GM21423 (cell line): ENCODE measurements around the gene MESP2.

Experiments
- ATAC-seq: cut with Tn5 transposase; IDR thresholded peaks from one replicate; pipeline ENCODE4 v1.9.1; 2021; ENCODE audit warnings: mild to moderate bottlenecking, moderate library complexity; ENCODE audit not compliant: unreplicated experiment

The MESP2 gene

DNA sequence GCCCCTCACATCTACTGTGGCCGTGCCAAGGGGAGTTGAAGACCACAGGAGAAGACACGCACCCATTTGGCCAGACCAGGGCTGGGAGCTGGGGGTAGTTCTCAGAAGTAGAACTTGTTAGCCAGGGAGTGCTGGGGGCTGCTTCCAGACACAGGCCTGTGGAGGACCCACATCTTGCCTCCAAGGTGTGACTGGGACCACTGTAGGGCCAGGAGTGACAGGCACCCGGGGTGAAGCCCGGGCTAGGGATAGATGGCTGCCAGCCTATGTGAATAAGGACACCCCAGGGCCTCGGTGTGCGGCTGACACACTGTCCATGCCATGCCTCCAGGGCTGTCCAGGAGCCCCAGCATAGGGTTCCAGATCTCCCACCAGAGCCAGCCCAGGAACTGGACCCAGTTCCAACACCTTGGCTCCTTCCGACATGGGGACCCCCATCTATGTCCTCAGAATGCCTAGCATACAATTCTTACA, 36.8 kb downstream of the MESP2 start:
- ATAC-seq: no peak

DNA sequence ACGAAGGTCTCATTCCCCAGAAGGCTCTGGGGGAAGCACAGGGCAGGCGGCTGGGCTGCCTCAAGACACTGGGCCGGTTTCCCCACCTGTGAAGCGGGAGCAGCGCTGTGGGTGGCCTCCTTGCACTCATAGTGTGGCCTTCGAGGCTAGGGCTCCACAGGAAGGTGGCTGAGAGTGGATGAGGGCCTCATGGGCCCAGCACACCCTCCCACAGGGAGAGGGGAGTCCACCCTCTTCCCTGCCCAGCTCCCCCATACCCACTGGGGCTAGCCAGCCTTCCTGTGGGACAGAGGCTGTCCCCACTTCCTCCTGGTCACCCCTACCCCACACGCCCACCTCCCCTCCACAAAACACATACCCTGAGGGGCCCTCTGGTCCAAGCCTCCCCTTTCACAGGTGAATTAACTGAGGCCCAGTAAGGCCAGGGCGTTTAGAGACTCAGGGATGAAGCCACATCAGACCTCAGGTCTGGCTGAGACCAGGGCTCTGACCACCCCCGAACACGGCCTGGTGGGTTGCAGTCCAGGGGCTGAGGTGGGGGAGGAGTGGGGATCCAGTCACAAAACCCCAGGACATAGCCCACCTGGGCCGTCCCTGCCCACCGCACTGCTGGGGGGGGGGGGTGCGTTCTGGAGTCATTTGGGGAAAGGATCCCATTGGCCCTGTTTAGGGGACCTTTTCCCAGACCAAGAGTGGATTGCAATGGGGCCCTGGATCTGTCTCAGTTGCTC, 37.4 kb downstream of the MESP2 start:
- ATAC-seq: no peak

DNA sequence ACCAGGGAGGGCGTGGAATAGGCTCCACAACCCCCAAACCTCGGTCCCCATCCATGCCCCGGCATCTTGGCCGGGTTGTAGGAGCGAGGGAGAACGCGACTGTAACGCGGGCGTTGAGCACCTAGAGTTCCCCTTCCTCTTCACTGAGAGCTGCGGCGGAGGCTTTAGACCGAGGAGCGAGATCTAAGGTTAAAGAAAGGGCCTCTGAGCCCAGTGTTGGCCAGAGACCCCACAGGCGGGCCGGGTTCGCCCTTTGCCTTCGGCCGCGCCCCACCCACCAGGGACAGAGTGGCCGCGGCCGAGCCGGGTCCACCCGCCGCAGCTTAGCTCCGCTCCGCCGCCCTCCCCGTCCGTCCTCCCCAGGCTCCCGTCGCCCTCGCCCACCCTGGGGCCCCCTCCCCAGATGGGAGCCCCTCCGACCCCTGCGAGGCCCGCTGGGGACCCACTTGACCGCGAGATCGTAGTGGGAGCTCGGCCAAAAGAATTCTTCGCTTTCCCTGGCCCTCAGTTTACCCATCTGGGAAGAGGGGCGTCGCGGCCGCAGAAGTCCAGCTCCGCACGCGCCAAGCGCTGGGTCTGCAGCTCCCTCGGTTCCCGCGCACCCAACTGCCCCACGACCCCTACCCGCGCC, 38.1 kb downstream of the MESP2 start:
- ATAC-seq: no peak

DNA sequence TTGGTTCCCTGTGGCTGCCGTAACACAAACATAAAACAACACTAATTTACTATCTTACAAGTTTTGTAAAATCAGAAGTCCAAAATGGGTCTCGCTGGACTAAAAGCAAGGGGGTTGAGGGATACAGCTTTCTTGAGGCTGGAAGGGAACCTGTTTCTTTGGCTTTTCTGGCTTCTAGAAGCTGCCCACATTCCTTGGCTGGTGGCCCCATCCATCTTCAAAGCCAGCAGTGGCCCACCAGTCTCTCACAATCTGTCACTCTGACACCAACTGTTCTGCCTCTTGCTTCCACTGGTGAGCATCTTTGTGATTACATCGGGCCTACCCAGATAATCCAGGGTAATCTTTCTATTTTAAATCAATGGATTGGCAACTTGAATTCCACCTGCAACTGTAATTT, 39.6 kb downstream of the MESP2 start:
- no peak for ATAC-seq

DNA sequence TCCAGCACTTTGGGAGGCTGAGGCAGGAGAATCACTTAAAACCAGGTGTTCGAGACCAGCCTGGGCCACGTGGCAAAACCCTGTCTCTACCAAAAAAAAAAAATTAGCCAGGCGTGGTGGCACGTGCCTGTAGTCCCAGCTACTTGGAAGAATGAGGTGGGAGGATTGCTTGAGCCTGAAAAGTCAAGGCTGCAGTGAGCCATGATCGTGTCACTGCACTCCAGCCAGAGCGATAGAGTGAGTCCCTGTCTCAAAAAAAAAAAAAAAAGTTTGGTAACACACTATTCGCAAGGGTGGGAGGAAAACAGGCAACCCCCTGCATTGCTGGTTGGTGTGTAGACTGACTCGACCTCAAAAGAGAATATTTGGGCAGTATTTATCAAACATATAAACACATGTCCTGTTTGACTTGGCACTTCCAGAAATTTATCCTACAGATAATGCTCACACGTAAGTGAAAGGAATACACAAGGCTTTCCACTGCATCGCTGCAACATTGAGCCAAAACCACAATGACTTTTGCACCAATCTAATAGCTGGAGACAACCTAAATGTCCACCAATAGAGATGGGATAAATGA, 41.7 kb downstream of the MESP2 start:
- no peak for ATAC-seq

DNA sequence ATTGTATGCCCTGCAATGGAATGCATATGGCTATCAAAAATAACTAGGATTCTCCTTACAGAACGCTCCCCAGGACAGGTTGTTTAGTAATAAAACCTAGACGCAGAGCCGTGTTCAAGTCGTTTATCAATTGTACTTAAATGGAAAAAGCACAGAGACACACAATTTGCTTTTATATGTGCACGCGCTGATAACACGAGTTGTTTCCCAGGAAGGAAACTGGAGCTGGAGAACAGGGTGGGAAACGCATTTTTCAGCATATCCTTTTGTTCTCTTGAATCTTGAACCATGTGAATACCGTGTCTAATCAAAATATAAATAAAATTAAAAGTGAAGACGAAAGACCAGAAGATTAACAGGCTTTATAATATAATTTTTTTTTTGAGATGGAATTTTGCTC, 42.2 kb downstream of the MESP2 start:
- no peak for ATAC-seq

DNA sequence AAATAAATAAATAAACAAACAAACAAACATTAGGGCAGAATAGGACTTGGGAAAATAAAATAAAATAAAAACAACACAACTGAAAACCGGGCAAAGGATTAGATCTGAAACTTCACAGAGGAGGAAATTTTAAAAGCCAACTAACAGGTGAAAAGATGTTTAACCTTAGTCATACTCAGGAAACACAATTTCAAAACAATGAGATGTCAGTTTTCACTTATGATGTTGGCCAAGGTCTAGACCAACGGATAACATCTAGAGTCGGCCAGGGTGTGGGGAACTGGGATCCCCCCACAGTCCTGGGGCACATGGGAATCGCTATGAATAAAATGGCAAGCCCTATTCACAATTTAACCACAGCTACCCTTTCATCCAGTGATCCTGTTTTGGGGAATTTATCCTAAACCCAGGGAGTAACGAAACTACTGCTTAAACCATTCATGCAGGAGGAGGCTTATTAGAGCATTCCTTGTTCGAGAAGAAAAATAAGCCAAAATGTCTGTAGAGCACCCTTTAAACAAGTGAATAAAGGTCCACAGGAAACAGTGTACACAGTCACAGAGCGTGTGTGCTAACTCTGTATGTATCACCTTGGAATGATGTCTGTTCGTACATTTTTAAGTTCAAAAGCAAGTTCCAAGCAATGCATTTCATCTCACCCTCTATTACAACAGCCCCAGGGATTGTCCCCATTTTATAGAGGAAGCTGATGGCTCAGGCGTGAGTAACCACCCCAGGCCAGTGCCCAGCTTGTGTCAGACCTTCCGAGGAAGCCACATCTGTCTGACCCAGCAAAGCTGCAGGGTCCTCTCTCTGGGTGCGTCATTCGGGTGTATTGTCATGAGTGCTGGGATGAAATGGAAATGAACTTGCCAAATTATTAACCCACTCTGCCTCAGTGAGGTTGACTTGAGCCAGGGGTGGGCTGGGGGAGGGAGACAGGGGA, 44.8 kb downstream of the MESP2 start:
- ATAC-seq: no peak

DNA sequence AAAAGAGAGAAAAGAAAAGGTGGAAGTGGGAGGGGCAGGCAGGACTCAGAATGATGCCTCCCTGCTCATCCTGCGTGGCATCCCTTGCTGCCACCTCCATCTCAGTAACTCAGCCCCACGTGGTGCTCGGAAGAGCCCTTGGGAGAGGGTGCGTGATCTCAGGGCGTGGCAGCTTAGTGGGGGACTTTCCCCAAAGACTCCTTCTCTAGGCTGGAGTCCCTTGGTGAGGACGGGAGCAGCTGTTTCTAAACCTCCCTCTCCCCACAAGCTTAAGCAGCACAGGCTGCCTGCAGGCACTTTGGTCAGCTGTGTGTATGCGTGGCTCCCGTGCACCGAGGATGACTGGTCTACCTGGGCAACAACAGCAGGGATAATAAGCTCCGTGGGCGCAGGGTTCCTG, 45.9 kb downstream of the MESP2 start:
- no peak for ATAC-seq

DNA sequence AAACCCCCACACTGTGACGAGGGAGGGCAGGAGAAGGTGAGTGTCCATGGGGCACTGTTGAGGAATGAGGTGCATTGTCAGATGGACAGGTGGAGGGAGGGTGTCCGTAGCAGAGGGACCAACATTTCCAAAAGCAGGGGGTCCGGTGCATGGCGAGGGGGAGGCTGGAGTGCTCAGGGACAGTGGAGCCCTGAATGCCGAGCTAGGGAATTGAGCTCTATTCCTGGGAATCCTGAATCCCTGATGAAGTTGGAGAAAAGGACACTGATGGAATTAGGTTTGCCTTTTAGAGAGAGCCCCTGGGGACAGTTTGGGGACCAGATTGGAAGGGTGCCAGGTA, 46.4 kb downstream of the MESP2 start:
- ATAC-seq: no peak

DNA sequence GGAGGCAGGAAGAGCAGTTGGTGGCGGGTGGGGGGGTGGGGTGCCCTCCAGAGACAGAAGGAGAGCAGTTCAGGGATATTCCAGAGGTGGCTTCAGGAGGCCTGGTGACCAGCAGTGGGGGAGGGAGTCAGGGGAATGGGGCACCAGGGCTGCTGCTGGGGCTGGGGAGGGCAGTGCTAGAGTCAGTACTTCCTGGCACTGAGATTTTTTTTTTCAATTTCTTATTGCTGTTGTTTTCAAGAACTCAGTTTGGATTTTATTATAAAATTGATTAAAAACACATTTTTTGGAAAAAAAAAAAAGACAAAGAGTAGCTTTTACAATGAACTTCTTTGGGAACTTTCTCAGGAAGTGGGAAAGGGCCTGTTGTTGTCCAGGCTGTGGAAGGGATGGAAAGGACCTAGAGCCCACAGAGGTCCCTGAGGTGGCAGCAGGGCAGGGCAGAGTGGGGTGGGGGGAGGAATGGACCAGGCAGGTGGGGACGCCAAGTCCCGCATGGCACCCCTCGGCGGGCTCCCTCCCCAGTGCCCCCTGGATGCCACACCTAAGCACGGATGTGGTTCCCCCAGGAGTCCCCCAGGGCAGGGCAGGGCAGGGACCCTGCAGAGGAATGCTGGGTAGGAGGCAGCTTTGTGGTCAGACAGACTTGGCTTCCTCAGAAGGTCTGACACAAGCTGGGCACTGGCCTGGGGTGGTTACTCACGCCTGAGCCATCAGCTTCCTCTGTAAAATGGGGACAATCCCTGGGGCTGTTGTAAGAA, 47.0 kb downstream of the MESP2 start:
- no peak for ATAC-seq

DNA sequence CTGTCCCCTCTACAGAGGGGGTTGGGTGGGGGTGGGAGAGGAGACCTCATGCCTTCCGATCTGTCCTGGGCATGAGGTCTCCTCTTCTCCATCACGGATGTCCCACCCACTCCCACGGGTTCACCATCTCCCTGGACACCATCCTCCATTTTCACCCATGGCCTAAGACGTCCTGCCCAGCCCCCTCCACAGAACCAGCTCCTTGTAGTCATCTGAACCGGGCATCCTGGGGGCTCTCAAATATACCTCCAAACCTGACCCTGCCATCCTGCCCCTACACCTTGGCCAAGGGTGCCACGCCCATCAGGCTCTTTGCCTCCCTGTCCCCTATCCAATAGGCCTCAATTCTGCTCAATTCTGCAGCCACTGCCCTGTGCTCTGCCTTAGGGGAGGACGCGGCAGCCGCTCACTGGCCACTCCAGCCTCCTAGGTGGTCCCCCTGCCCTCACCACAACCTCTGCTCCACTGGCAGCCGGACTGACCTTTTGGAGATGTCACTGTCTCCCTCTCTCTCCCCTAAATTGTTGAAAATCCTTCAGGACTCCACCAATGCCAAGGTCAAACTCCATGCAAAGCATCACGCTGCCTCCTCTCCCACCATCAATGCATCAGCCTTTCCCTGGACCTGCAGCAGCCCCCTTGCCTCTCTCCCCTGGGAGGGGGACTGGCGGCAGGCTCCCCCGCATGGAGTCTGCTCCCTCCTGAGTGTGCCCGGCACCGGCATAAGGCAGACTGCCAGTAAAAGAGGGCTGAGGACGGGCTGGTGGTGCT, 47.9 kb downstream of the MESP2 start:
- ATAC-seq: no peak

DNA sequence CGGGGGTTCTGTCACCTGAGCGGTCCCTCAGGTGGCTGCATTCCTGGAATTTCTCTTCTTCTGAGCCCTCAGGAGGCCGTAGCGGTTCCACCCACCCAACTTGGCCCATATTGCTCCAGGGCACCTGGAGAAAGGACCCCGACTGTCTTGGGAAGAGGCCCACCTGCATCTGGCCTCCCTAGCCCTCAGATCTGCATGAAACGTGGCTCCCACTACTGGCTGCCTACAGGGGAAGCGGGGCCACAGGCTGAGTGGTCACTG, 48.4 kb downstream of the MESP2 start:
- no peak for ATAC-seq

DNA sequence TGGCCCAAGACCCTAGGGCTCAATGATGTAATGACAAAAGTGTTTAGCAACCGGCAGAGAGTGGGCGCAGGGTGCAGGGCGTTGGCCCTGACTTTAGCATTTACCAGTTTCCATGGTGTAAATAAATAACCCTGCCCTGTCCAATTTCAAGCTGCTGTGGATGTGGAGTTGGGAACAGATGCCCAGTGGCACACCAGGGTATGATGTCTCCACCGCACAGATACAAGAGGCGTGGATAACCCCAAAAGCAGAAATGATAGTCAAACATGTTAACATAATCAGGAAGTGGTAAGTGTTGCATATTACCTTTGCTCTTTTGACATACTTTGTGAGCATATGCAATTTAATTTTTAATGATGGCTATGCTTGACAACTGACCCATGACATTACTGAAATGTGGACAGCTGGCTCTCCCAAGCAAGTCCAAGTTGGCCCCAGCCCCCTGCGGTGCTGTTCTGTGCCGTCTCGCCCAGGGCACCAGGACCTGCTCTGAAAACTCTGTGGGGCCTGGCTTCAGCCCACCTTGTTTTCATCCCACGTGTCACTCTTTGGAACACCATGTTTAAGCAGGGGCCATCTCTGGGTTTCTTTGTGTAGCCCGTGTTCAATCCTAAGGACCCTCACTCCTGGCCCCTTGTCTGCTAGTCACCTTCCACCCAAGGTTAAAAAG, 49.3 kb downstream of the MESP2 start:
- ATAC-seq: no peak

DNA sequence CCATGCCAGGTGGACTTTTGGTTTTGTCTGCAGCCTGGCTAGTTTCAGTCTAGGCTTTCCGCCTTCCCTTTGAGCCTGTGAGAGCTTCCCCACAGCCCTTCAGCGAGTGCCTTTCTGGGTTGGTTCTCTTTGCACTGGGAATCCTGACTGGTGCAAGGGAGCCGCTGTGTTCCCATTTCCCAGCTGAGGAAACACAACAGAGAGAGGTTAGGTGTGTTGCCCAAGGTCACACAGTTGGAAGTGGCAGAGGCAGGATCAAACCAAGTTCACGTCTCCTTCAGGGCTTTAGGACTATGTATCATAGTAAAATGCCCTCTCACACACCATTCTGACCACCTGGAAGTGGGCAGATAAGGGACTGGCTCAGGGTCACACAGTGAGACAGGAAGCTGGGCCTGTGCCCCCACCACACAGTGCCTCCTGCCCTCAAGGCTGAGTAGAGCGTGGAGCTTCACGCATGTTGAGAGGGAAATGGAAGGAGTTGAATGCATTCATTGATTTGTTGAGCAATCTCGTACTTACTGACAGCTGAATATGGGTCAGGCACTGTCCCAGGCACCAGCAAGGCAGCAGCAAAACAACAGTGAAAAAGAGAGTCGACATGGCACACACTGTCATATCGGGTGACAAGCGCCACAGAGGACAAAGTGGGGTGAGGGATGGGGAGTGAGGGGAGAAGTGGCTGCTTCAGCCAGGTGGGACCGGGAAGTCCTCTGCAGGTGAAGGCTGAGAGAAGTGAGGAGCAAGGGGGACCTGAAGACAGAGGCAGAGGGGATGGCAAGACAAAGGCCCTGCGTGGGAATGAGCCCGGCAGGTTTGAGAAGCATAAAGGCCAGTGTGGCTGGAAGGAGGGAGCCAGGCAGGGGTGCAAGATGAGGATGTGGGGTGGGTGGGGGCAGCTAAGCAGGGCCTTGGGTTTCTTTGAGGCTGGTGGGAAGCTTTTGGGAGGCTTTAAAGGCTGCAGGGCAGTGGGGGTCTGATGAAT, 50.8 kb downstream of the MESP2 start:
- no peak for ATAC-seq

DNA sequence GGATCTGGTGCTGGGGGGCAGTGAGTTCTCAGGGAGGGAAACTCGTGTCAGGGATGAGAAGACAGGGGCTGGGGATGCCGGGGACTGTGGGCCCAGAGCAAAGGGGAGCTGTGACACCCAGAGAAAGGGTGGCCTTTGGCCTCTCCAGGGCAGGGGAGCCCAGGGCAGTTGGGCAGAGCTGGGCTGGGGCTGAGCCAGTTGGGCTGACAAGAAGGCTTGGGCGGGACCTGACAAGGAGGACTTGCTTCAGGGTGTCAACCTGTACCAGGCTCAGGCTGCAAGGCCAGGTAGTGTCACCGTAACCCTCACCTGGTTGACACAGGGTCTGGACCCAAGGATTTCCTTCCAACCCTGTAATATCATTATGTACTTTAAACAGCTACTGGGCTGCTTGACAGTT, 51.7 kb downstream of the MESP2 start:
- no peak for ATAC-seq
